Measurements from ENCODE around the gene USP34.
A peak's percentile ranks its signal among the peaks of the same experiment; 100 is the strongest.
"Not testable (repeated sequence)": the region's sequence is repeated elsewhere in the genome, so short reads cannot be mapped to it uniquely, and the experiment has no call there.

Gene USP34

DNA sequence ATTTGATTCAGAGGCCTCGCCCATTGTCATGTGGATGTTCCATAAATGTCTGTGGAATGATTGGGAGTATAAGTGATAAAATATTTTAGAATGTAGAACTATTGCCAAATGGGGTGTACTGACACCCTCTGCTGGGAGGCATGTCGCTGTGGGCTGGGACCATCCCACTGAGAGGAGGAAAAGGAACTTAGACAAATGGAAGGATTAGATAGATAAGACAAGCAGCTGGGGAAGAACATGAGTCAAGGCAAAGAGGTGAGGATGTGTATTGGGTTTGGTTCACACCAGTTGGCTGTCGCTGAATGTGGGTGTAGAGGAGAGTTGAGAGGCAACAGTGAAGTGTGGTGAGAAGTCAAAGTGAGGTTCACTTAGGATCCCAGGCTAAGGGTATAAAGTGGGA, 304.9 kb downstream of the USP34 start:
- FAIRE-seq (no peak), DNase-seq (ENCODE audit: insufficient read length, low spot score) (no peak)
- no peak for TF ChIP-seq POLR2A (IDR thresholded peaks at IDR 0.05; ENCODE audit: low read depth, low read length)

DNA sequence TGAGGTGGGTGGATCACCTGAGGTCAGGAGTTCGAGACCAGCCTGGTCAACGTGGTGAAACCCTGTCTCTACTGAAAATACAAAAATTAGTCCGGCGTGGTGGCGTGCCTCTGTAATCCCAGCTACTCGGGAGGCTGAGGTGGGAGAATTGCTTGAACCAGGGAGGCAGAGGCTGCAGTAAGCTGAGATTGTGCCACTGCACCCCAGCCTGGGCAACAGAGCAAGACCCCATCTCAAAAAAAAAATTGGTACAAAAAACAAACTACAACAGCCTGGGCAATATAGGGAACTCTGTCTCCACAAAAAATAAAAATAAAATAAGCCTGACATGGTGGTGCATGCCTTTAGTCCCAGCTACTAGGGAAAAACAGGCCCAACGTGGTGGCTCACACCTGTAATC, 305.8 kb downstream of the USP34 start:
- not testable (repeated sequence) for FAIRE-seq; DNase-seq (ENCODE audit: insufficient read length, low spot score)

GRCh38 chr2:61162721-61163120, 308.2 kb downstream of the USP34 start:
- no peak for DNase-seq (ENCODE audit: insufficient read length, low spot score)
- no peak for TF ChIP-seq POLR2A (IDR thresholded peaks at IDR 0.05; ENCODE audit: low read depth, low read length)
- no peak for FAIRE-seq

- TF ChIP-seq POLR2A (IDR thresholded peaks at IDR 0.05; ENCODE audit: low read depth, low read length), result no peak
- no peak for DNase-seq (ENCODE audit: insufficient read length, low spot score)
- FAIRE-seq, result no peak
Observed at GRCh38 chr2:61161888-61162287, 309.0 kb downstream of the USP34 start, which contains the start of gene C2orf74. Gene C2orf74 (plus strand): TSS chr2:61162188. CDS start chr2:61162515, 327 bp downstream.

GRCh38 chr2:61158356-61158955, 312.4 kb downstream of the USP34 start:
- FAIRE-seq (no peak), DNase-seq (ENCODE audit: insufficient read length, low spot score) (no peak)
- no peak for TF ChIP-seq POLR2A (IDR thresholded peaks at IDR 0.05; ENCODE audit: low read depth, low read length)

- no peak for FAIRE-seq
- no peak for DNase-seq (ENCODE audit: insufficient read length, low spot score)
- TF ChIP-seq POLR2A (IDR thresholded peaks at IDR 0.05; ENCODE audit: low read depth, low read length), result no peak
Observed at GRCh38 chr2:61157371-61158003, 313.4 kb downstream of the USP34 start.

- FAIRE-seq, result peak; percentile 58
- no peak for TF ChIP-seq POLR2A (IDR thresholded peaks at IDR 0.05; ENCODE audit: low read depth, low read length)
- DNase-seq (ENCODE audit: insufficient read length, low spot score), result peak; percentile 24
Observed at GRCh38 chr2:61151436-61151835, 319.5 kb downstream of the USP34 start.

- TF ChIP-seq POLR2A (IDR thresholded peaks at IDR 0.05; ENCODE audit: low read depth, low read length), result no peak
- no peak for DNase-seq (ENCODE audit: insufficient read length, low spot score)
- FAIRE-seq, result no peak
Observed at GRCh38 chr2:61149074-61149473, 321.8 kb downstream of the USP34 start.

GRCh38 chr2:61148091-61148490, 322.8 kb downstream of the USP34 start:
- not testable (repeated sequence) for FAIRE-seq; DNase-seq (ENCODE audit: insufficient read length, low spot score)

GRCh38 chr2:61145990-61146389, 324.9 kb downstream of the USP34 start:
- no peak for DNase-seq (ENCODE audit: insufficient read length, low spot score)
- no peak for FAIRE-seq
- TF ChIP-seq POLR2A (IDR thresholded peaks at IDR 0.05; ENCODE audit: low read depth, low read length), result no peak

DNA sequence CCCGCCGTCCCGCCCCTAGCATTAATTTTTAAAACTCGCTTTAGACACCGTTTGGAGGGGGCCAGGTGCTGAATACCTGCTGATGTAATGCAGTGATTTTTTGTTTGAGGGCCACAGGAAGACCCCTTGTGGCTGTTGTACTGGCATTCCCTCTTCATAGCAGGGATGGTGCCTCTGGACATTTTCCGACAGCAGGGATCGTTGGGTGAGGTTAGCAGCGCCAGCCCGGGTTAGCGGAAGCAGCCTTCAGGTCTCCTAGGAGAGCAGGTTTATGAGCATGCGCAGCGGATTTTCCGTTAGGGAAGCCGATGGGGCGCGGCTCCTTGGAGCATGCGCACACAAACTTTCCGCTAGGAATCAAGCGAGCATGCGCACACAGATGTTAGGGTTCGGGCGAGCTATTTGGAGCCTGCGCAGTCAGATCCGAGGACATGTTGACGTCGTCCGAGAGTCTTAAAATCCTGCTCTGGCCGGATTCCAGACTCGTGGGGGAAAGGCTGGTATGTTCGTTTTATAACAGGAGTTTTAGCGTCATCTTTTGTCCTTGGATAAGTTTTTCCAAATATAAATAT, 326.1 kb downstream of the USP34 start:
- DNase-seq (ENCODE audit: insufficient read length, low spot score) (peak; percentile 91), FAIRE-seq (peak; percentile 100)

GRCh38 chr2:61141151-61141550, 329.7 kb downstream of the USP34 start:
- TF ChIP-seq POLR2A (IDR thresholded peaks at IDR 0.05; ENCODE audit: low read depth, low read length), result no peak
- no peak for DNase-seq (ENCODE audit: insufficient read length, low spot score)
- FAIRE-seq, result no peak

More for the DNA sequence above, 326.1 kb downstream of the USP34 start:
- peak; percentile 69 for TF ChIP-seq POLR2A (IDR thresholded peaks at IDR 0.05; ENCODE audit: low read depth, low read length)

DNA sequence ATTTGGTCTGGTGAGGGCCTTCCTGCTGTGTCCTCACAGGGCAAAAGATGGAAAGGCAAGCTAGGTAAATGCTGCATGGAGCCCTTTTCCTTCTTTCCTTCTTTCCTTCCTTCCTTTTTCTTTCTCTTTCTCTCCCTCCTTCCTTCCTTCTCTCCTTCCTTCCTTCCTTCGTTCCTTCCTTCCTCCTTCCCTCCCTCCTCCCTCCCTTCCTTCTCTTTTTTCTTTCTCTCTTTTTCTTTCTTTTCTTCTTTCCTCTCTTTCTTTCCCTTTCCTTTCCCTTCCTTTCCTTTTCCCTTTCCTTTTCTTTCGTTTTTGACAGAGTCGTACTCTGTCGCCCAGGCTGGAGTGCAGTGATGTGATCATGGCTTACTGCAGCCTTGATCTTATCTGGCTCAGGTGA, 332.0 kb downstream of the USP34 start:
- TF ChIP-seq POLR2A (IDR thresholded peaks at IDR 0.05; ENCODE audit: low read depth, low read length), result no peak
- DNase-seq (ENCODE audit: insufficient read length, low spot score), result no peak
- no peak for FAIRE-seq

Data from H54 (cell line).